K562 (cell line): ENCODE data around the gene DNPEP. TPM values are rescaled to one million over a fixed set of nuclear protein-coding genes. Genes with fewer than 3 reads are reported as not detected.

Experiments used
- ATAC-seq: fragments of 200-7000 bp; cut with Tn5 transposase; 3 replicates; pipeline ENCODE4 v1.9.1; 2020; ENCODE audit warnings: moderate library complexity
- BruUV-seq: library from RNA; stranded (reverse); fragments of 400-500 nt; replicated peaks from 2 replicates; lab custom pipeline; 2021; lab: Mats Ljungman, UMichigan
- CTCF ChIA-PET: fragments of 300-600 bp; formaldehyde crosslinking; extraction: SDS; loops from one replicate; lab custom pipeline; 2021; ENCODE audit warnings: low intra/inter-chr PET ratio; lab: Yijun Ruan, JAX
- POLR2A ChIA-PET: fragments of 300-600, 350-650 bp; sonication (Branson Sonifier 250); formaldehyde crosslinking; extraction: SDS; loops from one replicate; lab custom pipeline; 2021; ENCODE audit warnings: antibody characterized with exemption, inconsistent platforms; lab: Yijun Ruan, JAX
- DNase-seq, 4 experiments: peaks; one replicate each; pipeline versions ENCODE4 v3.0.0 to v3.0.0-alpha.2; 2011 to 2018; ENCODE audit warnings: low spot score in 3 of 4, mixed read lengths in 3 of 4; ENCODE audit errors: extremely low read depth in 1 of 4
- FAIRE-seq: peaks from 2 replicates; lab custom pipeline; 2011; peaks lifted over from hg19 to GRCh38; lab: Jason Lieb, UNC
- H2AFZ ChIP-seq: 2 replicates; pipeline ENCODE4 v1.6.0; 2011; ENCODE audit warnings: low read depth, low read length, control low read depth, inconsistent platforms
- H3K27ac ChIP-seq: fragments of 200-600 bp; 3 replicates; pipeline ENCODE4 v1.8.0; 2011; ENCODE audit warnings: low read depth, mild to moderate bottlenecking, control low read depth, inconsistent platforms, low read length, moderate library complexity, mixed read lengths; ENCODE audit errors: extremely low read depth
- H3K27me3 ChIP-seq, 2 experiments: fragments of 300-600 bp in 1 of 2; 2 replicates in 1 of 2; 3 replicates in 1 of 2; pipeline versions ENCODE4 v1.6.0 to v1.8.0; 2011; ENCODE audit warnings: inconsistent platforms in 2 of 2, low read length in 2 of 2, mild to moderate bottlenecking in 1 of 2, mixed read lengths in 1 of 2, moderate library complexity in 1 of 2; ENCODE audit not compliant: control insufficient read depth in 2 of 2, insufficient read depth in 2 of 2
- H3K36me3 ChIP-seq: fragments of 300-600 bp; 3 replicates; pipeline ENCODE4 v1.8.0; 2011; ENCODE audit warnings: mild to moderate bottlenecking, low read length, inconsistent platforms; ENCODE audit not compliant: control insufficient read depth, insufficient read depth
- H3K4me1 ChIP-seq, 2 experiments: fragments of 200-600 bp in 1 of 2; replicated peaks in 1 of 2; 2 replicates in 1 of 2; 3 replicates in 1 of 2; pipeline versions ENCODE4 v1.5.1 to v1.8.0; 2011; ENCODE audit warnings: inconsistent platforms in 2 of 2, low read length in 2 of 2, mild to moderate bottlenecking in 1 of 2, mixed read lengths in 1 of 2, moderate library complexity in 1 of 2; ENCODE audit not compliant: control insufficient read depth in 2 of 2, insufficient read depth in 2 of 2
- H3K4me2 ChIP-seq: 2 replicates; pipeline ENCODE4 v1.6.1; 2011; ENCODE audit warnings: low read length, control low read depth, inconsistent platforms, mixed read lengths; ENCODE audit not compliant: insufficient read depth
- H3K4me3 ChIP-seq: fragments of 200-600 bp; sonication (generic), shearing (Covaris generic); 2 replicates; pipeline ENCODE4 v1.5.1; 2016; ENCODE audit warnings: control low read depth, inconsistent platforms
- H3K79me2 ChIP-seq: fragments of 200-600 bp; 3 replicates; pipeline ENCODE4 v1.8.0; 2011; ENCODE audit warnings: low read length, inconsistent platforms; ENCODE audit not compliant: control insufficient read depth, insufficient read depth
- H3K9ac ChIP-seq, 2 experiments: 2 replicates each; pipeline versions ENCODE4 v1.6.0 to v1.6.1; 2011; ENCODE audit warnings: low read depth in 2 of 2, low read length in 2 of 2, control low read depth in 1 of 2, inconsistent platforms in 1 of 2, mild to moderate bottlenecking in 1 of 2, mixed read lengths in 1 of 2; ENCODE audit not compliant: insufficient read depth in 1 of 2
- H3K9me1 ChIP-seq: one replicate; pipeline ENCODE4 v1.6.0; 2011; ENCODE audit warnings: inconsistent platforms, mild to moderate bottlenecking, low read length, moderate library complexity; ENCODE audit not compliant: control insufficient read depth, insufficient read depth
- H3K9me3 ChIP-seq: replicated peaks from 2 replicates; pipeline ENCODE4 v1.5.1; 2011; ENCODE audit warnings: low read depth, low read length, inconsistent platforms; ENCODE audit not compliant: control insufficient read depth, insufficient read depth
- H4K20me1 ChIP-seq: replicated peaks from 2 replicates; pipeline ENCODE4 v1.6.1; 2011; ENCODE audit warnings: low read length, inconsistent platforms, mixed read lengths; ENCODE audit not compliant: control insufficient read depth, insufficient read depth
- ARID1B ChIP-seq: fragments of 450-650 bp; IDR thresholded peaks from 2 replicates; pipeline ENCODE4 v1.6.1; 2016; ENCODE audit warnings: antibody characterized with exemption, mild to moderate bottlenecking, inconsistent platforms
- ATF1 ChIP-seq, 2 experiments: fragments of 450-650 bp in 1 of 2; IDR thresholded peaks; 2 replicates each; pipeline ENCODE4 v1.6.1; 2016; ENCODE audit warnings: missing compliant biosample characterization in 1 of 2, missing genetic modification characterization in 1 of 2
- CHD7 ChIP-seq: fragments of 200-600 bp; sonication (generic); IDR thresholded peaks from one replicate; pipeline ENCODE4 v1.6.1; 2012; ENCODE audit warnings: mild to moderate bottlenecking, low read depth, low read length, inconsistent platforms
- FOXJ3 ChIP-seq: sonication (generic); formaldehyde crosslinking; IDR thresholded peaks from 2 replicates; pipeline ENCODE4 v1.4.0; 2020; ENCODE audit warnings: mild to moderate bottlenecking, missing genetic modification reagents
- POLR2H ChIP-seq: IDR thresholded peaks from 2 replicates; pipeline ENCODE4 v1.6.1; 2016; ENCODE audit warnings: missing genetic modification characterization, low read depth, mild to moderate bottlenecking, control low read depth, missing compliant biosample characterization, moderate library complexity
- SMAD2 ChIP-seq: fragments of 150-350 bp; IDR thresholded peaks from 2 replicates; pipeline ENCODE4 v1.6.1; 2014; ENCODE audit warnings: low read depth, mild to moderate bottlenecking, low read length
- U2AF1 ChIP-seq: fragments of 200-400 bp; formaldehyde crosslinking; optimal IDR thresholded peaks from 2 replicates; pipeline ENCODE3; 2017; ENCODE audit warnings: mild to moderate bottlenecking, low read depth, low read length, moderate library complexity
- ZNF174 ChIP-seq: fragments of 250-450 bp; sonication (Bioruptor Pico); IDR thresholded peaks from 2 replicates; pipeline ENCODE4 v1.4.0; 2020; ENCODE audit warnings: mild to moderate bottlenecking
- ZNF354B ChIP-seq: fragments of 250-450 bp; sonication (Bioruptor Pico); IDR thresholded peaks from 2 replicates; pipeline ENCODE4 v1.4.0; 2020
- ZZZ3 ChIP-seq: fragments of 450-650 bp; IDR thresholded peaks from 2 replicates; pipeline ENCODE4 v1.6.1; 2016; ENCODE audit warnings: antibody characterized with exemption, mild to moderate bottlenecking, moderate library complexity
- WGBS: fragments of 100-300 bp; shearing (Covaris generic); methylation state at CpG from one replicate; pipeline ENCODE4 v1.1.6; 2016; ENCODE audit warnings: low coverage, mixed read lengths; ENCODE audit not compliant: insufficient coverage; ENCODE audit errors: missing lambda C conversion rate; 5-methylcytosine and 5-hydroxymethylcytosine counted together
- in situ Hi-C: fragments of 300-500 bp; cut with MboI; formaldehyde crosslinking; loops from 4 replicates; pipeline ENCODE4 v1.15.0; 2018; ENCODE audit warnings: inconsistent platforms, mixed read lengths
- intact Hi-C: fragments of 100-400 bp; cut with micrococcal nuclease; formaldehyde crosslinking; loops from 2 replicates; pipeline ENCODE4 v1.14.2; 2022
- polyA plus RNA-seq, 8 experiments: library from polyadenylated mRNA; depleted of rRNA in 4 of 8; stranded (reverse) in 5 of 8; unstranded in 3 of 8; fragments of >200 nt; fragmentation: Nextera tagmentation in 2 of 8; fragmentation: Illumina TruSeq in 1 of 8; extraction: Ambion mirVana in 2 of 8; extraction: Trizol in 1 of 8; gene quantifications; 2 replicates each; pipeline versions ENCODE4 v1.2.1 to v1.2.3, GENCODE V29; 2011 to 2014; ENCODE audit warnings: inconsistent platforms in 1 of 8, missing spikeins in 1 of 8
- total RNA-seq, 7 experiments: library from RNA; depleted of rRNA in 6 of 7; stranded (reverse); fragments of >200 nt in 6 of 7; fragmentation: Illumina TruSeq in 2 of 7; extraction: Trizol in 2 of 7; gene quantifications; 2 replicates each; pipeline versions ENCODE4 v1.2.1 to v1.2.3, GENCODE V29; 2011 to 2021; ENCODE audit warnings: low replicate concordance in 1 of 7

Gene DNPEP
- total and polyA plus RNA-seq, 9 of the 15 experiments (the other 6 are each of a cell fraction or from before 2014, with no cell fraction given), result 34.6 to 71.4 (median 45.5) TPM

- no peak for DNase-seq
- no peak overlapping the region for H3K4me3 ChIP-seq
- POLR2A ChIA-PET, result interaction anchor here (0.7 kb wide), 1 partner anchor 95 kb away, joined by 3 read pairs; no protein-coding TSS in a partner anchor
- TF ChIP-seq FOXJ3, result no peak
- TF ChIP-seq ZNF354B, result no peak
- TF ChIP-seq ARID1B, result no peak
- no peak for TF ChIP-seq ZNF174 (CRISPR knock-in tag)
- TF ChIP-seq POLR2H (tag), result no peak
- TF ChIP-seq CHD7, result no peak
- no peak for TF ChIP-seq ATF1 (CRISPR knock-in tag; IDR thresholded peaks at IDR 0.05)
- no peak for TF ChIP-seq ATF1 (tag; IDR thresholded peaks at IDR 0.05)
- no peak for TF ChIP-seq SMAD2
- TF ChIP-seq U2AF1, result no peak
- no peak for TF ChIP-seq ZZZ3
- TF ChIP-seq, all 486 proteins: peak for 0
- no peak for ATAC-seq
- H3K4me2 ChIP-seq, result no peak overlapping the region
- no peaks in the 10 kb centered on the region for H3K27me3 ChIP-seq
- no peak for FAIRE-seq
- no peak overlapping the region for H2AFZ ChIP-seq
- no peak overlapping the region for H3K9ac ChIP-seq
- CTCF ChIA-PET, result interaction anchor here (1.0 to 3.0 kb wide), 2 partner anchors 28 to 29 kb away, joined by 4 to 21 read pairs; no protein-coding TSS in a partner anchor
- H3K36me3 ChIP-seq, result no peaks in the 10 kb centered on the region
- in situ Hi-C loops, result loop anchor here (5.0 kb wide), 2 partner anchors 32 to 127 kb away; no protein-coding TSS in a partner anchor
- H3K79me2 ChIP-seq, result no peaks in the 10 kb centered on the region
- peaks cover 18% of the 10 kb centered on the region in 2 experiments for H3K4me1 ChIP-seq
- intact Hi-C loops, result loop anchor here (5.0 kb wide), 2 partner anchors 72 to 237 kb away; no protein-coding TSS in a partner anchor
- 51% methylated on average over 6 of the region's 7 CpGs for WGBS
- H3K9me1 ChIP-seq, result no peaks in the 10 kb centered on the region
- no peaks in the 10 kb centered on the region for H4K20me1 ChIP-seq
- no TSS peak for BruUV-seq
- no peaks in the 10 kb centered on the region for H3K9me3 ChIP-seq
- H3K27ac ChIP-seq, result no peak overlapping the region
Measured at GRCh38 chr2:219404954-219405353, 17.2 kb upstream of the DNPEP start.
